Activated T-cell treated with anti-CD3 and anti-CD28 coated beads for 1 hour (primary cell): ENCODE measurements around the gene TOR1AIP2.
"Not testable (repeated sequence)": the region's sequence is repeated elsewhere in the genome, so short reads cannot be mapped to it uniquely, and the experiment has no call there.

Experiments
- DNase-seq: peaks from one replicate; pipeline ENCODE4 v3.0.0-alpha.2; 2020; ENCODE audit warnings: low read depth

Gene TOR1AIP2

DNA sequence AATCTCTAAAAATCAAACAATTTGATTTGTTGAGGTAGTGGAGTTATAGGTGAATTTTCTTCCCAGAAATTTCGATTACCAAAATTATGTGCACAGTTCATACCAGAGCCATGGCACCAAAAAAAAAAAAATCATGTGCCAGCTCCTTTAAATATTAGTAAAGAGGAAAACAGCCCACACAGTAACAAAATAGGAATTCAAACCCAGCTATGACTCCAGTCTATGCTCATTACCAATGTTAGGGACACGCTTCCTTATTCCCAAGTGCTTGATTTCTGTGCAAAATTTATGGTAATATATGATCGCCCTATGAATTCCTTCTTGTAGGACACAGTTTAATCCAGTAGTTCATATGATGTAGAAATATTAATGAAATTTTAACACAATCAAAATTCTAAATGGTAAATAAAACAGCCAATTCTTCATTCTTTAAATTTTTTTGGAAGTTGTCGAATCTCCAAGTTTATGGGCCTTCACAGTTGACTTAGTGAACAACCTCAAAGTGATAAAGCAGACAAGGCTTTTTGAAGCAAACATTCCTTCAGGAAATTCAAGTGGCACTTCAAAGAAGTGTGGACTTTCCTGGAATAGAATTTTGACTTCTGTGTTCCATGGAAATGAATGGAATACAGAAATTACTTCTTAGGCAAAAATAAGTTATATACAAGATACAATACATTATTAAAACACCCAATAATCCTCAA lies 1.9 kb downstream of the TOR1AIP2 start:
- no peak for DNase-seq

DNA sequence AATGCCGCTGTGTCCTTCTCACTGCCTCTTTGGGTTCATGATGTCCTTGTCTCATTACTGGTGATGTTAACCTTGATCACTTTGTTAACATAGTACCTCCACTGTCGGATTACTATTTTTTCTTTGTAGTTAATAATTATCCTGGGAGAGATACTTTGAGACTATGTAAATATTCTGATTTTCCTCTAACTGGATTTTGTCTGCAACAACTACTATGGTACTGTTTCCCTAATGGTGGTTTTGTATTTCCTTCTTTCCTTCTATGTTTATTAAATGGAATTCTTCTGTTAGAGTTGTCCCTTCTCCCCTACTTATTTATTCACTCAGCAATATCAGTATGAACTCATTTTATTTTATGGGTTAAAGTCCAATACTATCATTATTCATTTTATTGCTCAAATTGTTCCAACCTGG lies 4.2 kb downstream of the TOR1AIP2 start:
- DNase-seq: no peak

DNA sequence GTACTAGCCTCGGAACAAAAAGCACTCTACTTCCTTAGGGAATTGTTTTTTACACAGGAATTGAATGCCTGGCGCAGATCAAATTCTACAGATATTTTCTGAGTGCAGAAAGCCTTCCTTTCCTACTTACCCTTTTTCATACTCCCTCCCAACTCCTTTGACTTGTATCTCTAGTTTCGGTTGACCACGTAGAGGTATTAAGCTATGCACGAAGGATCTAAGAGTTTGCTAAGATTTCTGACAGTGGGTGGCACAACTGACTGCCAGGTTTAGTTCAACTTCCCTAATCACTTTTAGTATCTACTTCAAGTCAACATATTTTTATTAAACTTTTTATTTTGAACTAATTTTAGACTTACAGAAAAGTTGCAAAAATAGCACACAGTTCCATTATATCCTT lies 5.0 kb downstream of the TOR1AIP2 start:
- no peak for DNase-seq

DNA sequence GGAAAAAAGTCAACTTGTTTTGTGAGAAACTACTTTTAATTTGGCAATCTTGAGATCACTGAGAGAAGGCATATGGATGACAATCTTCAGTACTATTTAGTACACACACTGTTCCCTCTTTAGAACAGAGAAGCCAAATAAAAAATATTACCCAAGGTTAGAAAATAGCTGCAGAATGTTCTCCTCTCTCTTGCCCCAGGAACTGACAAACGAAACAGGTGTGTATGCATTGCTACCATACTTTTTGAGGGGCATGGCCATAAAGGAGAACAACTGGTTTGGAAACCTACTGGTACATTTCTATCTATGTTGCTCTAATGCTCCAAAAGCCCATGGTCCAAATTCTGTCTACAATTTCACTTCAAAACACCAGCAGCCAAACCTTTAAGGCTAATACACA lies 5.7 kb downstream of the TOR1AIP2 start:
- DNase-seq: no peak

DNA sequence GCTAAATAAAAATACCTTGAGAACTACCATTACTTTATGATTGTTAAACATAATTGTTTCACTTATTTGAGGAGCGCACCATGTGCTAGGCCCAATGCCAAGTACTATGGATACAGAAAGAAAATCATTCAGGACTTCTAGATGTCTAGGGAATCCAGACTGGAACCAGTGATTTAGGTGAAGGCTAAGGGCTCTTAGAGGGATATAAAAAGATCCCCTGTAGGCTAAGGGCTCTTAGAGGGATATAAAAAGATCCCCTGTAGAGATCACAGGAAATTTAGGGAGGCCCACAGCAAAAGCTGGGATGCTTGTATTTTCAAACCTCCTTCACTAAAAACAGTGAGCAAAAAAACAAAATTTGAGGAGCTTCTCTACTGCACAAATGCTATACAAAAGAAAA lies 6.7 kb downstream of the TOR1AIP2 start:
- DNase-seq: no peak

DNA sequence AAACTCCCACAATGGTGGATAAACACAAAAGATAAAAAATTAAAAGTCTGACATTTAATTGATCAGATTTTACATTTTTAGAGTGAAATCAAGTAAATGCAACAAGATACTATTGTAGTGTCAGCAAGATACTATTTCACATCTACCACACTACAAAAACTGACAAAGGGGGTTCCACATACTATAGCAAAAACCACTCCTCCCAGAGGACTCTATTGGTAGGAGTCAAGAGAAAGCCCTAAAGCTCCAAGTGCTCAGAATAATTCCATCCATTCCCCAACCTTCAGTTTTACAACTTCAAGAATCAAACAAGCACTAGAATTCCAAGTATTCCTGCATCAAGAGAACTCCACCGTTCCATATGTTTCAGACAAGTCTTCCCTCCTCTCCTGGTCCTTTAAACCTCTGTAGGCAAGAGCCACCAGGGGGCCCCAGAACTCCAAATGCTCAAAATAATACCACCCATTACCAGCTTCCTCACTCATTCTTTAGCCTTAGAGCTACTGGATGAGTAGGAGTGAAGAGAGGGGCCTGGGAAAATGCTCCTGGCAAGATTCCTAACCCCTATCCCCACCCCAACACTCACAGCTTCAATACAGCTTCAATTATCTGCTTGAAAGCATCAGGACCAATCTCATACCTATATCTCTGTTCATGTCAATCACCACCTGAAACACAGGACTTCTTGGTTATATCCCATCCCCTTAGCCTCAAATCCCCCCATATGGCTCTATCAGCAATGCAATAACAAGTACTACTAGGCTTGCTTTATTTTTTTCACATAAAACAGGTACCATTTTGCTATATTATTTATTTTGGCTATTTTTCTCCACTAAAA lies 9.9 kb downstream of the TOR1AIP2 start:
- peak; percentile 42 for DNase-seq

DNA sequence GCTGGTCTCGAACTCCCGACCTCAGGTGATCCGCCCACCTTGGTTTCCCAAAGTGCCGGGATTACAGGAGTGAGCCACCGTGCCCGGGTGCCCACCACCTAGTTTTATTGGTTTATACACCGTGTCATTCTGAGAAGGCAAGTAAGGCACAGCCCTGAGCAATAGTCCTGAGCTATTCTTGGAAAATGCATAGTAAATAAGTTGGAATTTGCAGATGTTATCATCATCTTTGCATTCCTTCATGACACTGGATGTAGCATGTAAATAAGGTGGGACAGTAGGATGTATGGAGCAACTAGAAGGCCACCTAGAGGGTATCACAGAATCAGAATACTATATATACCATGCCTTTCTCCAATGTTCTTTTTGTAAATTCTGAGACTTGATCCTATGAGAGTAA lies 11.0 kb downstream of the TOR1AIP2 start:
- DNase-seq: no peak

DNA sequence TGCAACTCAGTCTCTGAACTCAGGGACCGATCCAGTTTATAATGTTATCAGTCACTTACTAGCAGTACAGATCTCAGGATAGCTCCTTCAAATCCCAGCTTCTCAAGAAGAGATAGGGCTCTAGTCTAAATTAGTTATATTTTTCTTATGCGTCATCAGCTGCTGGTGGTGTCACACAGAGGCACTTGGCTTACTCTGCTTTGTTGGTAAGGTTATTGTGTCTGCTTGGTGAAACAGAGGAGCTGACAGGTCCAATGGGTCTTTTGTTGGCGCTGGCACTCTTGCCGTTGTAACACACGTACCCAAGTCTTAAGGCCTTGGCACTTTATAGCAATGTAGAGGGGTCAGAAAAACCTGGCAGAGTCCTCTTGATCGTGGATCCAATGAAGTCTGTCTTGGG lies 12.2 kb downstream of the TOR1AIP2 start:
- DNase-seq: no peak

DNA sequence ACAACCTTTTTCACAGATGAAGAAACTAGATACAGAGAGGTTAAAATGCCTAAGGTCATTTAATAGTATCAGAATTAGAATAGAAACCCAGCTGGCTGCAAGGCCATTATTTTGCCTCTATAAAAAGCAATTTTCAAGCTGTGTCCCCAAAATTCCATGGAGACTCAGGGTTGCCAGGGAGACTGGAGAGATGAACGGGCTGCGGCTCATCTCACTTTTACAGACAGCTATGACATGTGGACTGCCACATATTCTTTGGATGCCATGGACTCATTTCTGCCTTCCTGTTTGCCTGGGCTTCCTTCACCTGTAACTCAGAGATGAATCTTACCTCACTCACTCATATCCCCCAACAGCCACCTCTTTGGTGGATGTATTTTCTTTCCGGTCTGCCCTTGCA lies 17.0 kb downstream of the TOR1AIP2 start:
- DNase-seq: no peak

DNA sequence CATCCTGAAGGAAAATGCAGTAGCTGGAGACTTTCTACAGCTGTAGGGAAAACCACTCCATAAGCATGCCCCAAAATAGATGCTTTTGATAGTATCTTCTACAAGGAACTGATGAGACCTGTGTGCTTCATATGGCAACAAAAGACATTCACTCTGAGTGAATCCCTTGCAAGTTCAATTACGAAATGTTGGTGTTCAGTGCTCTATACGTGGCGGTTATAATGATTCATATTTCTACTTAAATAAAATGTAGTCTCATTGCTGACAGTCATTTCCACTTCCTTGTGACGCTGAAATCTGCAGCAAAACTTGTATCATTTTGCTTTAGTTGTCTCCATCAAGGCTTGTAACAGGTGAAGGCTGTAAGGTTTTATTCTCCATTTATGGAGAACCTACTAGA lies 20.6 kb downstream of the TOR1AIP2 start:
- no peak for DNase-seq

DNA sequence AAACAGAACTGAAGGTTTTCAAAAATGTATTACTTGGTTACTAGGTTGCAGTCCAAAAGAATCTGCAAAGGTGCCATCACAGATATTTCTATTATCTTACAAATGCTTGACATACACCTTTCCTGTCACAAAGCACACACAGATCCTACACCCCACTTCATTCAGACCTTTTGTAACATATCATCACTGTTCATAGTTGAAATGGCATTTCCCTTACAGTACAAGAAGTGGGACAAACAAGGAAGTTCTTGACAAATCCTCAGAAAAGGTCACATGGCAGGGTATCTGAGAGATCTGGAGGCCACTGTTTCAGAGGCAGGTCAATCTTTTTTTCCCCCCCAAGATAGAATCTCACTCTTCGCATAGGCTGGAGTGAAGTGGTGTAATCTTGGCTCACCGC lies 21.3 kb downstream of the TOR1AIP2 start:
- DNase-seq: no peak

DNA sequence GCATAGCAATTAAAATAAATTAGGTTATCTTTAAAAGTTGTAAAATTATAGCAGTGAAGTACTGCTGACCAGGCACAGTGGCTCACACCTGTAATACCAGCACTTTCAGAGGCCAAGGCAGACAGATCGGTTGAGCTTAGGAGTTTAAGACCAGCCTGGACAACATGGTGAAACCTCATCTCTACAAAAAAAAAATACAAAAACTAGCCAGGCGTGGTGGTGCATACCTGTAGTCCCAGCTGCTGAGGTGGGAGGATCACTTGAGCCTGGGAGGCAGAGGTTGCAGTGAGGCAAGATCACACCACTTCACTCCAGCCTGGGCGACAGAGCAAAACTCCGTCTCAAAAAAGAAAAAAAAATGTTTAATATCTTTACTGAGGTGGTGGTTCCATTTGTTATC lies 21.8 kb downstream of the TOR1AIP2 start:
- DNase-seq: not testable (repeated sequence)

DNA sequence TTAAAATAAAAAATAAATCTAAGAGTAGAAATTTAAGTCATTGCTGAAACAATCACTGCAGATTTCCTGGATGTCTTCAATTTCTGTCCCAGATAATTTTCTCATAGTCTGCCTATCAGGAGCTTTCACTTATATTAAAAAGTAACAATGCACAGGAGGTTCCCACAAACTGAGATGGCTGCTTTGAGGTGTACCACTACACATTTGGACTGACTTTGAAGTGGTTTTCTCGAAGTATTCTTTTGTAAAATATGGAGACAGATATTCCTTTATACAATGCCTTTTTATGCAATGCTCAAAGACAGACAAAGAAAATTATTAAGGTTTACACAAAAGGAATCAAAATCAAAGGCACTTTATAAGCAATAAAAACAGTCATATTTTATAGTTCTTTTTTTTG lies 24.5 kb downstream of the TOR1AIP2 start:
- DNase-seq: no peak

DNA sequence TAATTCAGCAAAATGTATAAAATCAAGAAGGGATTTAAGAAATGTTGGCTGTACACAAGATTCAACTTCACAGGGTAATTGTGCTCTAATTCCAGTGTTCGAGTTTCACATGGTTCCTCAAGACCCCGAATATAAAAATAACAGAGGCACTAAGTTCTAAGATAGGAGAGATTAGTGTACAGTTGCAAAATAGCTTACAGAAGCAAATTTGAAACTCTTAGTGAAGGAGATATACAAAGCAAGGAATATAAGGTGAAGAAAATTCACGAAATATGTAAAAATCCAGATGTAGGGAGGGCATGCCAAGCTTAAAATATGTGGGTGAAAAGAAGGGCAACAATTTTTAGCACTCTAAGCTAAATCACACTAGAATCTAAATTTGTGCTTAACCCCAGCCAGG lies 29.4 kb downstream of the TOR1AIP2 start:
- DNase-seq: no peak

DNA sequence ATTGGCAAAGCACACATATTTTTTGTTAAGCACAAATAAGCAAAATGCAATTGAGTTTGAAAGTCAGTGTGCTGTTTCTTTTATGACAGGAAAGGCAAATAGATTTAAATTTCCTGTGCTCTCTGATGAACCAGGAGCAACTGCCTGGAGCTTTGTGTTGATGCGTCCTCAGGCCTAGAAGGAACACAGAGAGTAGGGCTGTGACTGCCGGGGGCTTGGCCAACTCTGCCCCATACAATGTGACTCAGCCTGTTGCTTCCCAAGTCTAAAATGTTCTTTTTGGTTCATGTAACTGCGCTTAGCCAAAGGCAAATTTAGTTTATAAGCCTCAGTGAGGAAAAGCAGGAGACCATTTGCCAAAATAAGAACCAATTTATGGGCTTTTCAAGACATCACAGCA lies 37.5 kb downstream of the TOR1AIP2 start:
- DNase-seq: no peak

DNA sequence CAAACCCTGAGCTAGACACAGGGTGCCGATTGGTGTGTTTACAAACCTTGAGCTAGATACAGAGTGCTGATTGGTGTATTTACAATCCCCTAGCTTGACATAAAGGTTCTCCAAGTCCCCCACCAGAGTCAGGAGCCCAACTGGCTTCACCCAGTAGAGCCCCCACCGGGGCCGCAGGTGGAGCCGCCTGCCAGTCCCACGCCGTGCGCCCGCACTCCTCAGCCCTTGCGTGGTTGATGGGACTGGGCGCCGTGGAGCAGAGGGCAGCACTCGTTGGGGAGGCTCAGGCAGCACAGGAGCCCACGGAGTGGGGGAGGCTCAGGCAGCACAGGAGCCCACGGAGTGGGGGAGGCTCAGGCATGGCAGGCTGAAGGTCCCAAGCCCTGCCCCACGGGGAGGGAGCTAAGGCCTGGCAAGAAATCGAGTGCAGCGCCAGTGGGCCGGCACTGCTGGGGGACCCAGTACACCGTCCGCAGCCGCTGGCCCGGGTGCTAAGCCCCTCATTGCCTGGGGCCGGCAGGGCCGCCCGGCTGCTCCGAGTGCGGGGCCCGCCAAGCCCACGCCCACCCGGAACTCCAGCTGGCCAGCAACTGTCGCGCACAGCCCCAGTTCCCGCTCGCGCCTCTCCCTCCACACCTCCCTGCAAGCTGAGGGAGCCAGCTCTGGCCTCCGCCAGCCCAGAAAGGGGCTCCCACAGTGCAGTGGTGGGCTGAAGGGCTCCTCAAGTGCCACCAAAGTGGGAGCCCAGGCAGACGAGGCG lies 40.7 kb downstream of the TOR1AIP2 start:
- DNase-seq: not testable (repeated sequence)

DNA sequence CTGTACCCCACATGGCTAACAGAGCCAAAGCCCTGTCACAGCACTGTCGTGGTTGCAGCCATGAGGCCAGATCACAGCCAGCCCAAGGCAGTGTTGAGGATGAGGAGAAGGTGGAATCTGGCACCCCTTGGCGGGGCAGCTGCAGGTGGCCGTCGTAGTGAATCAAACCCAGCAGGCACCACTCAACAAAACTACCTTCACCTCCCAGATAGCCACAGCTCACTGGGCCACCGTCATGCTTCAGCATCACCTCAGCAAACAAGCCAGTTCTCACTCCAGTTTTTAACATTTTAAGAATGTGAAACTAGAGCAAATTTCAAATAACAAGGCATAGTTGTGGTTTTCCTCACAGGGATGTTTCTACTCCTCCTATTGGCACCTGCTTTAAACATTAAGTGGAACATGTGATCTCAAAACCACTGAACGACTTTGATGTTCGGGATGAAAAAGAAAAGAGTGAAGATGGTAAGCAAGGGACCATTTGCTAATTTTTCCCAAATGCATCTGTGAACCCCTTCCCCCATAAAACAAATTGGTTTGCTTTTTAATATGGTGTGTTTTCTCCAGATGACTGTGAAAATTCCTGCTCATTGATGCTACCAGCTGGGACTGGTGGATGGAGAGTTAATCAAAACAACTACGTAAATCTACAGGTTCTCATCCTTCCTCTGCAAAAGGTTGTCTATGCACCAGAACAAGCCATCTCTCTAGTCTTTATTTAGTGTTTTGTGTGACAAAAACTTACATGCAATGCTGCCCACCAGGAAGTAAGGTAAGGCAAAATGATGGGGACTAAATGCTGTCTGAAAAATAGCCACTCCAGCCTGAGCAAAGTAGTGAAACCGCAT lies 45.5 kb downstream of the TOR1AIP2 start:
- DNase-seq: no peak

DNA sequence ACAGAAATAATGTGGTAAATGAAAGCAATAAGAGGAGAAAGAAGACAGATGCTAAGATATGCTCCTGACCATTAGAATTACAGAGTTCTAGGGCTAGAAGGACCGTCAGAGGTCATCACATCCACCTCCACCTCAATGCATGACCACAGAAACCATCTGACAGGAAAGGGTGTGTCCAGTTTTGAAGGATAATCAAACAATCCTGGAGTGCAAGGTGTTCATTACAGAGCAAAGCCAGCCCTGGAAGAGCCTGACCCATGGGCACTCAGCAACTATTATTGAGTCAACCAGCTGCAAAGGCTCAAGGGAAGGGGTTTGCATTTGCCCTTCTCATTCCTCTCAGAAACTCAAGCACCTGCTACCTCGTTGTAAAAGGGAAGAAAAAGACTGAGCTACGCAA lies 46.4 kb downstream of the TOR1AIP2 start:
- DNase-seq: no peak

DNA sequence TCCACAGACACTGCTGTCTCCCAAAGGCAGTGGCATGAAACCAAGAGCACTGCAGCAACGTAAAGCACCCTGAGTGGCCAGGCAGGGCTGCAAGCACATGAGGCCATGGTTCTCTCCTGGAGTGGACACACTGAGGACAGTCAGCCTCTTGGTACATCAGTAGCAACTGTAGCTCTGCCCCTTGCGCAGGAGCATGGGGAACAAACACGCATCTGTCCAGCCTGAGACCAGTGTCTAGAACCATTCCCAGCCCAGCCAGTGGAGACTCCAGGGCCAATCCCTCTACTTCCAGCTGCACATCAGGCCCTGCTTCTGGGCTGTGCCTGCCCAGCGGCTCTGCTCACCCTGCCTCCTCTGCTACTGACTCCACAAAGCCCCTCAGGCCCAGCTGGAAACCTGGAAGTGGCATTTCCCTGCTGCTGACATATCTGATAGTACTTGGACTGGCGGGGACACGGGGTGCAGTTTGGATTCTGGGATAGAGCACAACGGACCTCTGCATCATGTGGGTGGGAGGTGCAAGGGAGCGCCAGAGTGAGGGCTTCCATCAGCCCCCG lies 49.0 kb downstream of the TOR1AIP2 start:
- DNase-seq: no peak

DNA sequence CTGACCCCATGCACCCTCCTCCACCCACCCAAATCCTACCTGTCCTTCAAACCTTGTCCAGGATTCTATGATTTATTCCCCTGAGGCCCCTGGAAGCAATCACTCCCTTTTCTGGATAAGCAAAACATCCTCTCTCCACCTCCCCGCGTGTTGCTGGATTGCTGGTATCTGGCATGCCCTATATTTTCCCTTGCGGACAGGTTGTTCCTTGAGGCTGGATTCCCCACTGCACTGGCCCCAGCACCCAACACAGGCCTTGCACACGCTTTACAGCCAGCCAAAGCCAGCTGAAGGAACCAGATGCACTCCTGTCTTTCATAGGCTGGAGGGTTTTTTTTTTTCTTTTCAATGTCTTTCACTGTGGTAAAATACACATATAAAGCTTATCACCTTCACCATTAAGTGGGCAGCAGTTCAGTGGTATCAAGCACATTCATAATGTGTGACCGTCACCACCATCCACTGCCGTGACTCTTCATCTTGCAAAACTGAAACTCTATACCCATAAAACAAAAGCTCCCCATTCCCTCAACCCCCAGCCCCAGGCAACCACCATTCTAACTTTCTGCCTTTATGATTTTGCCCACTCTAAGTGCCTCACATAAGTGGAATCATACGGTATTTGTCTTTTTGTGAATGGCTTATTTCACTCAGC lies 50.9 kb downstream of the TOR1AIP2 start:
- no peak for DNase-seq

DNA sequence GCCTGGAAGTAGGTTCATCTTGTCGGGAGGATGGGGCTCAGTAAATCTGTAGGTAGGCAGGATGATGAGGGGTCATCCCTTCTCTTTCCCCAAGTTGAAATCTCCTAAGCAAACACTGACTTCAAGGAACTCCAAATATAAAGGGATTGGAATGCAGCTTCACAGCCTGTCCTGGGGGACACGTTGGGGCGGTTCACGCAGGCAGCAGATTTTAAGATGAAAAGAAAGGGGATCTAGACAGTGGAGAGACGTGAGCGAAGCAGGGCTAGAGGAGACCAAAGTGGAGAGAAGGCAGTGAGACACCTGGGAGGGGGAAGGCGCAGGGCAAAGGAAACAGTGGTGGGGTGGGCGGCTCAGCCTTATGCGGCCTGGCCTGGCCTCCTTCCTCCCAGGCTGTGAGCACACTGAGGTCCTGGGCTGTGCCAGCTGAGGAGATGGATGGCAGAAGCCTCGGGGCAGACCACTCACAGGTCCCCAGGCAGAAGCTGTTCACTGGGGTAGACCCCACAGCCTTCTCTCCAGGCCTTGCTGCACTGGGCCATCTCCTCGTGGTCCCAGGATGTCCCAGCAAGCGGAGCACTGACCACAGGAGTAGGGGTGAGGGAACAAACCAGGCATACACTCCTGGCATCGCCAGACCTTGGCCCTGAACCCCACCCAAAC lies 51.7 kb downstream of the TOR1AIP2 start:
- DNase-seq: no peak
